ENCODE measurements around the gene COPS7B.

The COPS7B gene

DNA sequence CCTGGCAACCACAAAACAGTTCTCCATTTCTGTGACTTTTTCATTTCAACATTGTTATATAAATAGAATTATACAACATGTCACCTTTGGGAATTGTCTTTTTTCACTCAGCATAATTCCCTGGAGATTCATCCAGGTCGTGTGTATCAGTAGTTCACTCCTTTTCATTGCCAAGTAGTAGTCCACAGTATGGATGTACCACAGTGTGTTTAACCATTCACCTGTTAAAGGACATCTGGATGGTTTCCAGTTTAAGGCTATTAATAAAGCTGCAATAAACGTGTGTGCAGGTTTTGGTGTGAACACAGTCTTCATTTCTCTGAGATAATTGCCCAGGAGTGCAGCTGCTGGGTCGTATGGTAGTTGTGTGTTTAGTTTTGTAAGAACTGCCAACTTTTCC is 35.7 kb downstream of the COPS7B start:
- no peak for DNase-seq (ENCODE audit: low spot score)
- POLR2A ChIA-PET (ENCODE audit: low non-redundant PET) = no interaction called here
- TF ChIP-seq, protein P1, sequence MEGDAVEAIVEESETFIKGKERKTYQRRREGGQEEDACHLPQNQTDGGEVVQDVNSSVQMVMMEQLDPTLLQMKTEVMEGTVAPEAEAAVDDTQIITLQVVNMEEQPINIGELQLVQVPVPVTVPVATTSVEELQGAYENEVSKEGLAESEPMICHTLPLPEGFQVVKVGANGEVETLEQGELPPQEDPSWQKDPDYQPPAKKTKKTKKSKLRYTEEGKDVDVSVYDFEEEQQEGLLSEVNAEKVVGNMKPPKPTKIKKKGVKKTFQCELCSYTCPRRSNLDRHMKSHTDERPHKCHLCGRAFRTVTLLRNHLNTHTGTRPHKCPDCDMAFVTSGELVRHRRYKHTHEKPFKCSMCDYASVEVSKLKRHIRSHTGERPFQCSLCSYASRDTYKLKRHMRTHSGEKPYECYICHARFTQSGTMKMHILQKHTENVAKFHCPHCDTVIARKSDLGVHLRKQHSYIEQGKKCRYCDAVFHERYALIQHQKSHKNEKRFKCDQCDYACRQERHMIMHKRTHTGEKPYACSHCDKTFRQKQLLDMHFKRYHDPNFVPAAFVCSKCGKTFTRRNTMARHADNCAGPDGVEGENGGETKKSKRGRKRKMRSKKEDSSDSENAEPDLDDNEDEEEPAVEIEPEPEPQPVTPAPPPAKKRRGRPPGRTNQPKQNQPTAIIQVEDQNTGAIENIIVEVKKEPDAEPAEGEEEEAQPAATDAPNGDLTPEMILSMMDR (conservative IDR thresholded peaks at IDR 0.05; ENCODE audit: low read depth) = no peak
- CTCF ChIA-PET = interaction anchor here (0.6 to 0.7 kb wide), 2 partner anchors 162 to 909 kb away, joined by 3 read pairs; no protein-coding TSS in a partner anchor
- no peak overlapping the region for H3K27ac ChIP-seq

DNA sequence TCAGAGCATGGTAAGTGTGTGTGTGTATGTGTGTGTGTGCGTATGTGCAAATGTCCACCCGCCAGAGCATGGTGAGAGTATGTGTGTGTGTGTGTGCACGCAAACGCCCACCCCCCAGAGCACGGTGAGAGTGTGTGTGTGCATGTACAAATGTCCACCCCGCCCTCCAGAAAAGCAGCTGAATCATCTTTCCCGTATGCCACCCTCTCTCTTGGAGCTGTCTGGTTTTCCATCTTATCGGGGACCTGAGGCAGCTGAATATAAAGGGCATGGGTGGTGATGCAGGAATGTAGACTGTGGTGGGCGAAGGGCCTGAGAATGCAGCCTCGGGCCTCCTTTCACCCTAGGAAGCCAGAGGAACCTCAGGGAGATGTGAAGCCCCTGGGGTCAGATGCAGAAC is 66.9 kb downstream of the COPS7B start:
- DNase-seq (ENCODE audit: low spot score) = no peak
- POLR2A ChIA-PET (ENCODE audit: low non-redundant PET) = no interaction called here
- H3K27ac ChIP-seq = no peak overlapping the region
- TF ChIP-seq, protein P1 (conservative IDR thresholded peaks at IDR 0.05; ENCODE audit: low read depth) = no peak
- CTCF ChIA-PET = interaction anchor here (1.0 kb wide), 1 partner anchor 37 kb away, joined by 3 read pairs; no protein-coding TSS in a partner anchor

DNA sequence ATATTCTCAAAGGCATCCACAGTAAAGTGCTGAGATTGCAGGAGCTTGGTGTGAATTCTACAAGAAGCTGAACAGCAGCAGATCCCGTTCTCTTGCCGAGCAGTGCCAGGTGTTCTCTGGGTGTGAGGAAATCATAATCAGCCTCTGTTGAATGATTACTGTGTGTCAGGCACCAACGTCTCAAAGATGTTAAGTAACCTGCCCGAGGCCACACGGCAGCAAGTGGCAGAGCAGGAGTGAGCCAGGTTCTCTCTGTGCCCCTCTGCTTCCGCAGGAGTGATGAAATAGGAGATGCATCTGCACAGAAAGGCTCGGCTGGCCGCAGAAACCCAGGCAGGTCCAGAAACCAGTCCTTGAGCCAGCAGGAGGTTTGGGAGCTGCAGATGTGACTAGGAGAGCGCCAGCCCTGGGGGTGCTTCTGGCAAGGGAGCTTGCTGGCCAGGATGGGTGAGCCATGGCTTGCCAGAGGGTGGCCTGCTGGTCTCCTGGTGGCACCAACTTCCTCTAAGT is 68.4 kb downstream of the COPS7B start:
- POLR2A ChIA-PET (ENCODE audit: low non-redundant PET) = no interaction called here
- CTCF ChIA-PET = interaction anchor here (0.7 kb wide), 1 partner anchor 580 kb away, joined by 3 read pairs; no protein-coding TSS in a partner anchor
- DNase-seq (ENCODE audit: low spot score) = no peak
- no peak overlapping the region for H3K27ac ChIP-seq
- TF ChIP-seq, protein P1 (conservative IDR thresholded peaks at IDR 0.05; ENCODE audit: low read depth) = no peak

DNA sequence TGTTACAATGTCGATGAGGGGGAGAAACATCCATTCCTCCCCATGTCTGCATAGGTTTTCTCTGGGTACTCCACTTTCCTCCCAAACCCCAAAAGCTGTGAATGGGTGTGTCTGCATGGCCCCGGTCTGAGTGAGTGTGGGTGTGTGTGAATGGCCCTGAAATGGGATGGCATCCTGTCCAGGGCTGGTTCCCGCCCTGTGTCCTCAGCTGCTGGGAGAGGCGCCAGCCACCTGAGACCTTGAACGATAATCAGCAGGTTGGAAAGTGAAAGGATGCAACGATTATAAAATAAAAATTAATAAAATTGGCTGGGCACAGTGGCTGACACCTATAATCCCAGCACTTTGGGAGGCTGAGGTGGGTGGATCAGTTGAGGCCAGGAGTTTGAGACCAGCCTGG is 70.7 kb downstream of the COPS7B start:
- TF ChIP-seq, protein P1 (conservative IDR thresholded peaks at IDR 0.05; ENCODE audit: low read depth) = no peak
- ChIA-PET CTCF (no interaction called here), POLR2A (ENCODE audit: low non-redundant PET) (no interaction called here)
- DNase-seq (ENCODE audit: low spot score) = no peak
- H3K27ac ChIP-seq = no peak overlapping the region

Data from RWPE1 (cell line).